CD4-positive, alpha-beta T cell (primary cell): ENCODE results near the gene STAT3. TPM values are rescaled to one million over a fixed set of nuclear protein-coding genes. Genes with fewer than 3 reads are reported as not detected.
A peak's percentile ranks its signal among the peaks of the same experiment; 100 is the strongest.

ENCODE experiments used
- ATAC-seq: fragments of 200-7000 bp; cut with Tn5 transposase; one replicate; pipeline ENCODE4 v1.10.0; 2022; ENCODE audit warnings: mild to moderate bottlenecking; ENCODE audit not compliant: poor library complexity
- CTCF ChIA-PET: fragments of 350-600 bp; sonication (Branson Sonifier 250); formaldehyde crosslinking; loops from one replicate; lab custom pipeline; 2021; ENCODE audit warnings: antibody characterized with exemption, inconsistent platforms; lab: Charles Lee
- POLR2A ChIA-PET: fragments of 350-600 bp; sonication (Branson Sonifier 250); formaldehyde crosslinking; loops from one replicate; lab custom pipeline; 2021; ENCODE audit warnings: antibody characterized with exemption, inconsistent platforms; lab: Charles Lee
- DNase-seq, 14 experiments: peaks; one replicate each; pipeline ENCODE4 v3.0.0-alpha.2; 2013 to 2020; ENCODE audit warnings: mixed read lengths in 2 of 14
- H3K27ac ChIP-seq, 2 donors: one replicate each; pipeline versions ENCODE4 v1.5.1 to v1.7.0; 2013; ENCODE audit warnings: low read length in 2 of 2, low read depth in 1 of 2, mild to moderate bottlenecking in 1 of 2
- H3K27me3 ChIP-seq, 2 experiments: 1 replicate in 1 of 2; 2 replicates in 1 of 2; pipeline versions ENCODE4 v1.6.1 to v1.7.0; 2013; ENCODE audit warnings: low read length in 2 of 2, control low read depth in 1 of 2, mild to moderate bottlenecking in 1 of 2, moderate library complexity in 1 of 2; ENCODE audit not compliant: insufficient read depth in 2 of 2, control insufficient read depth in 1 of 2
- H3K36me3 ChIP-seq: one replicate; pipeline ENCODE4 v1.6.1; 2013; ENCODE audit warnings: low read length, control low read depth; ENCODE audit not compliant: insufficient read depth
- H3K4me1 ChIP-seq: one replicate; pipeline ENCODE4 v1.6.1; 2013; ENCODE audit warnings: low read length, control low read depth; ENCODE audit not compliant: insufficient read depth
- H3K4me3 ChIP-seq: one replicate; pipeline ENCODE4 v1.5.1; 2013; ENCODE audit warnings: mild to moderate bottlenecking, low read length, moderate library complexity
- H3K9me3 ChIP-seq, 2 experiments: 1 replicate in 1 of 2; 2 replicates in 1 of 2; pipeline versions ENCODE4 v1.6.1 to v1.7.0; 2013; ENCODE audit warnings: low read length in 2 of 2, mild to moderate bottlenecking in 2 of 2, control low read depth in 1 of 2, moderate library complexity in 1 of 2; ENCODE audit not compliant: control insufficient read depth in 1 of 2, insufficient read depth in 1 of 2
- H3K27ac Mint-ChIP-seq: one replicate; pipeline ENCODE4 v1.8.0; 2020; ENCODE audit warnings: mixed read lengths
- H3K27me3 Mint-ChIP-seq: one replicate; pipeline ENCODE4 v1.8.0; 2021; ENCODE audit warnings: mixed read lengths
- H3K36me3 Mint-ChIP-seq: one replicate; pipeline ENCODE4 v1.8.0; 2021; ENCODE audit warnings: low read depth, mixed read lengths
- H3K4me1 Mint-ChIP-seq: one replicate; pipeline ENCODE4 v1.8.0; 2021; ENCODE audit warnings: low read depth, mixed read lengths
- H3K4me3 Mint-ChIP-seq: one replicate; pipeline ENCODE4 v1.8.0; 2020; ENCODE audit warnings: mild to moderate bottlenecking, mixed read lengths
- H3K9me3 Mint-ChIP-seq: one replicate; pipeline ENCODE4 v1.8.0; 2020; ENCODE audit warnings: mixed read lengths
- intact Hi-C, 2 experiments: fragments of 100-400 bp; cut with DNase I in 1 of 2; cut with micrococcal nuclease in 1 of 2; formaldehyde crosslinking; loops; one replicate each; pipeline versions ENCODE4 v1.15.1 to v1.9.0; 2023 to 2025; cut with DNase I, micrococcal nuclease
- total RNA-seq, 174 experiments: library from RNA in 2 of 174; stranded (reverse) in 2 of 174; gene quantifications; one replicate each; pipeline ENCODE4 v1.2.3 and lab custom pipeline; 2021 to 2026
- TF ChIP-seq, protein P1 (sequence below): fragments of 200-600 bp; IDR thresholded peaks from one replicate; pipeline ENCODE4 v1.8.0; 2022; ENCODE audit warnings: antibody characterized with exemption, mild to moderate bottlenecking

STAT3 gene
- total RNA-seq, 2 experiments from 2014 or later: 315 to 319 TPM

DNA sequence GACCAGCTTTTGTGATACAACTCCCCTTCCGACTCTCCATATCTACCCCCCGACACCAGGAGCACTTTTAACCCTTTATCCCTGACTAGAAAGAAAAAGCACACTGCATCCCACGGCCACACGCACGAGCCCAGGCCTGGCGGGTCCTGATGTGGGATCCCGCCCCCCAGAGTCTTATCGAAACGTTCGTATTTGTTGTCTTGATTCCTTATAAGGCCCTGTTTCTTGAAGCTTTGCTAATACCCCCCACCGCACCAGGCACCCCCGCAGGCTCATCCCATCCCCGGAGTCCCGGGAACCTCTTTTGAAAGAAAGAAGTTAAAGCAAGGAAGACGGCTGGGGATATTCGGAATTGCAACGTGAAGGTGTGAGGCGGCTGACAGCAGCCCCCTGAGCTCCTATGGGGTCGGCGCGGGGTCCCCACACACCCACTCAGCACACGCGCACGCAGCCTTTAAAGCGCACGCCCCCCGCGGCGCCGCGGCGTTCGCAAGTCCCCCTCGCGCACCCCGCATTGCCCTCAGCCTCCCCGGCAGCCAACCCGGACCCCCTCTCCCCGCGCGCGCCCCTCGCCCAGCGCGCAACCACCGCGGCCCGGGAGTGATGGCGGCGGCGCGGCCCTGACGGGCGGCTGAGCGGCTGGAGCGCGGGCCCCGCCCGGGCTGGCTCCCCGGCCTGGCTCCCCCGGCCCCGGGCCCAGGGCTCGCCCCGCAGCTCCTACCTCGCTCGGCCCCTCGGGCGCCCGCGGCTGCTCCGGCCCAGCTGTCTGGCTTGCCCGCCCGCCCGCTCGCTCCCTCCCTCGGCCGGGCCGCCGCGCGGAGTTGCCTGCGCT, 112.5 kb downstream of the STAT3 start:
- intact Hi-C loops: loop anchor here (1.0 to 5.0 kb wide), 3 partner anchors 12 to 153 kb away; partner anchors contain the start of genes HSPB9 (in 1 of the 2) and KAT2A (in 1 of the 2)
- Histone ChIP-seq H3K4me1 (peaks cover 19% of the 10 kb centered on the region), H3K27ac (peak overlapping the region; percentile 60 to 76), H3K9me3 (no peaks in the 10 kb centered on the region), H3K27me3 (no peaks in the 10 kb centered on the region), H3K36me3 (no peaks in the 10 kb centered on the region), H3K4me3 (peak overlapping the region; percentile 91)
- Mint-ChIP-seq H3K4me1 (peaks cover 55% of the 10 kb centered on the region), H3K36me3 (peaks cover 28% of the 10 kb centered on the region), H3K4me3 (peak overlapping the region; percentile 92), H3K27ac (peak overlapping the region; percentile 91), H3K9me3 (no peaks in the 10 kb centered on the region), H3K27me3 (no peaks in the 10 kb centered on the region)
- DNase-seq (peak in 12 of 14 experiments; percentile 21 to 67 (median 37)), ATAC-seq (peak; percentile 33)
- ChIA-PET POLR2A (interaction anchor here (0.6 to 13.5 kb wide), 13 partner anchors 9 to 279 kb away, joined by 3 to 301 read pairs (median 3); partner anchors contain the start of genes DNAJC7, STAT3 and STAT5A), CTCF (interaction anchor here (0.6 to 3.6 kb wide), 11 partner anchors 8 to 75 kb away, joined by 3 to 35 read pairs (median 4); partner anchors contain the start of gene STAT5A)
- TF ChIP-seq, protein P1, sequence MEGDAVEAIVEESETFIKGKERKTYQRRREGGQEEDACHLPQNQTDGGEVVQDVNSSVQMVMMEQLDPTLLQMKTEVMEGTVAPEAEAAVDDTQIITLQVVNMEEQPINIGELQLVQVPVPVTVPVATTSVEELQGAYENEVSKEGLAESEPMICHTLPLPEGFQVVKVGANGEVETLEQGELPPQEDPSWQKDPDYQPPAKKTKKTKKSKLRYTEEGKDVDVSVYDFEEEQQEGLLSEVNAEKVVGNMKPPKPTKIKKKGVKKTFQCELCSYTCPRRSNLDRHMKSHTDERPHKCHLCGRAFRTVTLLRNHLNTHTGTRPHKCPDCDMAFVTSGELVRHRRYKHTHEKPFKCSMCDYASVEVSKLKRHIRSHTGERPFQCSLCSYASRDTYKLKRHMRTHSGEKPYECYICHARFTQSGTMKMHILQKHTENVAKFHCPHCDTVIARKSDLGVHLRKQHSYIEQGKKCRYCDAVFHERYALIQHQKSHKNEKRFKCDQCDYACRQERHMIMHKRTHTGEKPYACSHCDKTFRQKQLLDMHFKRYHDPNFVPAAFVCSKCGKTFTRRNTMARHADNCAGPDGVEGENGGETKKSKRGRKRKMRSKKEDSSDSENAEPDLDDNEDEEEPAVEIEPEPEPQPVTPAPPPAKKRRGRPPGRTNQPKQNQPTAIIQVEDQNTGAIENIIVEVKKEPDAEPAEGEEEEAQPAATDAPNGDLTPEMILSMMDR: no peak

DNA sequence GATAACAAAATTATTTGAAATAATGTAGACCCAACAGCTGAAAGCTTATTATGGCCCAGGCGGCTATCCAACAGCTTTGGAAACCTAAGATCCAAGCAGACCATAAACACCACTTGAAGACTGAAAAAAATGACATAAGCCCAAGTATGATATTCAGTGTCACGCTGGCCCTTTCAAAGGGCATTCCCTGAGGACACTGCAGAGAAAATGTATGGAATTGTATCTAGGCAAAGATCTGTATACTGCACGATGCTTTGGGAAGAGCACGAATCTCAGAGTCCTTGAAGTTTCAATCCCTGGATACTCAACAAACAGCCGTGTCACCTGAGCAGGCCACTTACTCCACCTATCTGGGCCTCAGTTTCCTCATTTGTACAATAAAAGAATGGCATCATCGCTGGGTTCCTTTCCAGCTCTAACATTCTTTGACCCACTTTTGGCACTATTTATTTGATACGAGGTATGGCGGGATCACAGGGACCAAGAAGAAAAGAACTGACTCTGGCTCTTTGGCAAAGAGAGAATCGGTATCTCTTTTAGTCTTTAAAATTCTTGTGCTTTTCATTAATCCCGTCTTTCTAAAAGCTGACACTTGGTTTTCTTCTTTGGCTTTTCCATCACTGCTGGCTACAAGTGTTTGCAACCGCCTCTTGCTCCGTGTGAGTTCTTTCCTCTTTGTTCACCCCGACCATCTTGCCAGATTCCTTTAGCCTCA, 113.3 kb downstream of the STAT3 start:
- intact Hi-C loops: loop anchor here (1.0 to 5.0 kb wide), 3 partner anchors 12 to 153 kb away; partner anchors contain the start of genes HSPB9 (in 1 of the 2) and KAT2A (in 1 of the 2)
- Histone ChIP-seq H3K27ac (peak overlapping the region; percentile 60 to 76), H3K9me3 (no peaks in the 10 kb centered on the region), H3K4me3 (peak overlapping the region; percentile 91), H3K4me1 (peaks cover 23% of the 10 kb centered on the region), H3K27me3 (no peaks in the 10 kb centered on the region), H3K36me3 (no peaks in the 10 kb centered on the region)
- DNase-seq: no peak
- ATAC-seq: peak; percentile 2
- no peaks in the 10 kb centered on the region for H3K9me3 Mint-ChIP-seq
- ChIA-PET CTCF (interaction anchor here (0.8 to 3.6 kb wide), 9 partner anchors 9 to 53 kb away, joined by 3 to 35 read pairs (median 4); partner anchors contain the start of gene STAT5A), POLR2A (interaction anchor here (0.5 to 13.5 kb wide), 10 partner anchors 8 to 114 kb away, joined by 3 to 301 read pairs (median 4); partner anchors contain the start of genes STAT3 and STAT5A)
- no peaks in the 10 kb centered on the region for H3K27me3 Mint-ChIP-seq
- peak overlapping the region; percentile 91 for H3K27ac Mint-ChIP-seq
- H3K4me1 Mint-ChIP-seq: peaks cover 62% of the 10 kb centered on the region
- TF ChIP-seq, protein P1: no peak
- peak overlapping the region; percentile 92 for H3K4me3 Mint-ChIP-seq
- H3K36me3 Mint-ChIP-seq: peaks cover 28% of the 10 kb centered on the region

DNA sequence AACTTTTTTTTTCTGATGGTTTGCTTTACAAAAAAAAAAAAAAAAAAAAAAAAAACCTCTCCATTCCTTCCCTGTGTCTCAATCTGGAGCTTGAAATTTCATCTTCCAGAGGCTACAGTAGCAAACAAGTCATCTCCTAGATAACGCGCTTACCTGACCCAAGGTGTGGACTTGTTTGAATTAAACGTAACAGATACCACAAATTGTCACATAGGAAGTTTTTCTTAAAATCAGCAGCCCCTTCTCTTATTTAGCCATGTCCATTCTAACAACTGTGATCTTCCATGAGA, 114.0 kb downstream of the STAT3 start:
- H3K4me1 Mint-ChIP-seq: peaks cover 70% of the 10 kb centered on the region
- H3K27me3 Mint-ChIP-seq: no peaks in the 10 kb centered on the region
- Histone ChIP-seq H3K4me1 (peaks cover 31% of the 10 kb centered on the region), H3K27ac (peak overlapping the region; percentile 60 to 76), H3K27me3 (no peaks in the 10 kb centered on the region), H3K9me3 (no peaks in the 10 kb centered on the region), H3K4me3 (peak overlapping the region; percentile 91), H3K36me3 (no peaks in the 10 kb centered on the region)
- H3K9me3 Mint-ChIP-seq: no peaks in the 10 kb centered on the region
- peak overlapping the region; percentile 91 for H3K27ac Mint-ChIP-seq
- intact Hi-C loops: loop anchor here in 1 of 2 experiments (1.0 kb wide), 1 partner anchor 26 kb away; no protein-coding TSS in a partner anchor
- ATAC-seq: no peak
- peak overlapping the region; percentile 92 for H3K4me3 Mint-ChIP-seq
- peaks cover 32% of the 10 kb centered on the region for H3K36me3 Mint-ChIP-seq
- CTCF ChIA-PET: interaction anchor here (0.8 to 3.6 kb wide), 4 partner anchors 15 to 52 kb away, joined by 4 to 35 read pairs (median 6); no protein-coding TSS in a partner anchor
- POLR2A ChIA-PET: interaction anchor here (0.5 to 13.5 kb wide), 7 partner anchors 14 to 115 kb away, joined by 3 to 301 read pairs (median 21); partner anchors contain the start of genes STAT3 and STAT5A
- no peak for DNase-seq
- TF ChIP-seq, protein P1: no peak
